GM12873 (cell line): Measurements from ENCODE around the gene ART1.

Source experiments
- TF ChIP-seq, protein P1 (sequence below): IDR thresholded peaks from 2 replicates; pipeline ENCODE4 v1.5.1; 2012; ENCODE audit warnings: low read depth, mild to moderate bottlenecking, moderate library complexity, low read length, control low read depth; ENCODE audit not compliant: insufficient read depth; ENCODE audit errors: missing control alignments

ART1 gene

DNA sequence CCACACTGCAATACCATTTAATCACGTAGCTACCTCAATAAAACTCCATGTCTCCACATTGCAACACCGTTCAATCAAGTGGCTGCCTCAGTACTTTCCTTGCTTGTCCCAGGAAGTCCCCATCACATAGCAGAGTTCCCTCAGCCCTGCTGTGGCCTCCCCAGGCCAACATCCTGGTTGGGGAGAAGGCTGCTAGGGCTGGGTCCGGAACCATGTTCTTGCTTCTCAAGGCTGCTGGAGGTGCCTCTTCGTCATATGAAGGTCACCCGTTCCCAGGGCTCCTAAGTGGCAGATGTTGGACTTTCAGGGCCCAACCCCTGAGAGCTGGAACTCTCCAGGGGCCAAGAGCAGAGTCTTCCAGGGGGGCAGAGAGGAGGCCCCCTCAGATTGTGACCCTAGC is 6.4 kb upstream of the ART1 start:
- TF ChIP-seq, protein P1, sequence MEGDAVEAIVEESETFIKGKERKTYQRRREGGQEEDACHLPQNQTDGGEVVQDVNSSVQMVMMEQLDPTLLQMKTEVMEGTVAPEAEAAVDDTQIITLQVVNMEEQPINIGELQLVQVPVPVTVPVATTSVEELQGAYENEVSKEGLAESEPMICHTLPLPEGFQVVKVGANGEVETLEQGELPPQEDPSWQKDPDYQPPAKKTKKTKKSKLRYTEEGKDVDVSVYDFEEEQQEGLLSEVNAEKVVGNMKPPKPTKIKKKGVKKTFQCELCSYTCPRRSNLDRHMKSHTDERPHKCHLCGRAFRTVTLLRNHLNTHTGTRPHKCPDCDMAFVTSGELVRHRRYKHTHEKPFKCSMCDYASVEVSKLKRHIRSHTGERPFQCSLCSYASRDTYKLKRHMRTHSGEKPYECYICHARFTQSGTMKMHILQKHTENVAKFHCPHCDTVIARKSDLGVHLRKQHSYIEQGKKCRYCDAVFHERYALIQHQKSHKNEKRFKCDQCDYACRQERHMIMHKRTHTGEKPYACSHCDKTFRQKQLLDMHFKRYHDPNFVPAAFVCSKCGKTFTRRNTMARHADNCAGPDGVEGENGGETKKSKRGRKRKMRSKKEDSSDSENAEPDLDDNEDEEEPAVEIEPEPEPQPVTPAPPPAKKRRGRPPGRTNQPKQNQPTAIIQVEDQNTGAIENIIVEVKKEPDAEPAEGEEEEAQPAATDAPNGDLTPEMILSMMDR, result no peak

DNA sequence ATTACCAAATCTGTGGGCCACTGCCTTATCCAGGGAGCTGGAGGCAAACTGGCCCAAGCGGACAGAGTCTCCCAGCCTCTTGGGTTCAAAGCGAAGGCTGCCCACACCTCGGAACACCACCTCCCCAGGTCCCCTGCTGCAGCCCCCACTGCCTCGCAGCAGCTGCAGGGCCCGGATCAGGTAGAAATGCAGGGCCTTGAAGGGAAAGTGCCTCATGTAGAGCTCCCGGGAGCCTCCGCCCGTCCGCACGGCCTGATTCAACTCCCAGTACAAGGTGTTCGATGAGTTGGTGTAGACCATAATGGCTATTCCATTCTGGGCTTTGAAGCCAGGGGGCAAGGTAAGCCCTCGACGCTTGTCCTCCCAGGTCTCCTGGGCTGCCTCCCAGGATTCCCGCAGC is 5.1 kb upstream of the ART1 start:
- TF ChIP-seq, protein P1, result no peak

DNA sequence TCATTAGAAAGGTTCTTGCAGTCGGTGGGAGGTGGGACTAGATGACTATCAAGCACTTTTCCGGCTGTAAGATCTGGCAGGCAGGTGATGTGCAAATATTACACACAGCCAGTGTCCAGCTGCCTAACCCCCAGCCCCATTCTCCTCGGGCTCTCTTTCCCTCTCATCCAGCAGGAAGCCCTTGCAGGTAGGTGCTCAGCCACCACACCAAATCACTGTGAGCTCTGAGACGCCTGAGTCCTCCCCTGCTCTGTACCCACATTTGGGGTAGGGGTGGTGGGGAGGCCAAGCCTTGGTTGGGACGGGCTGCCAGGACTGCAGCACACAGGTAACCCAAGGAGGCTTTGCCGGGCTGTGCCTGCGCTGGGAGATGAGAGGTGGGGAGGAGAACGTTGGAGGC is 3.7 kb upstream of the ART1 start:
- TF ChIP-seq, protein P1, result no peak

DNA sequence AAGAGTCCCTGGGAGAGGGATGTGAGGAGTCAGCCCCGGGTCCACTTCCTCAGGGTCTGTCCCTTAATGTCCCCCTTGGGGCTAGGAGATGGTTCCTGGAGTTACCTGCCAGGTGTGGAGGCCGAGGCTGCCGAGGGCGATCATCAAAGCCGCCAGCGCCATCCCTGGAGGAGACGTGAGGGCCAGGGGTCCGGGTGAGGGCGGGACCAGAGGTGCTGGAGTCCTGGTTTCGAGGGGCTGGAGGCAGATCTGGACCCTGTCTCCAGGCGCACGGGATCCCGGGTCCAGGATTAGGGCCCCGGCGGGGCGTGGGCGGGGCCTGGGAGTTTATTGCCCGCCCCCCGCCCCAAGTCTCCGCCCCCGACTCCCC is 3.2 kb upstream of the ART1 start, which contains the start of gene ART5:
Gene ART5, minus strand, starts transcription at position 292 of the 370 bp plus-strand sequence. Its CDS starts 130 bp downstream, at position 162.
- TF ChIP-seq, protein P1, result no peak

DNA sequence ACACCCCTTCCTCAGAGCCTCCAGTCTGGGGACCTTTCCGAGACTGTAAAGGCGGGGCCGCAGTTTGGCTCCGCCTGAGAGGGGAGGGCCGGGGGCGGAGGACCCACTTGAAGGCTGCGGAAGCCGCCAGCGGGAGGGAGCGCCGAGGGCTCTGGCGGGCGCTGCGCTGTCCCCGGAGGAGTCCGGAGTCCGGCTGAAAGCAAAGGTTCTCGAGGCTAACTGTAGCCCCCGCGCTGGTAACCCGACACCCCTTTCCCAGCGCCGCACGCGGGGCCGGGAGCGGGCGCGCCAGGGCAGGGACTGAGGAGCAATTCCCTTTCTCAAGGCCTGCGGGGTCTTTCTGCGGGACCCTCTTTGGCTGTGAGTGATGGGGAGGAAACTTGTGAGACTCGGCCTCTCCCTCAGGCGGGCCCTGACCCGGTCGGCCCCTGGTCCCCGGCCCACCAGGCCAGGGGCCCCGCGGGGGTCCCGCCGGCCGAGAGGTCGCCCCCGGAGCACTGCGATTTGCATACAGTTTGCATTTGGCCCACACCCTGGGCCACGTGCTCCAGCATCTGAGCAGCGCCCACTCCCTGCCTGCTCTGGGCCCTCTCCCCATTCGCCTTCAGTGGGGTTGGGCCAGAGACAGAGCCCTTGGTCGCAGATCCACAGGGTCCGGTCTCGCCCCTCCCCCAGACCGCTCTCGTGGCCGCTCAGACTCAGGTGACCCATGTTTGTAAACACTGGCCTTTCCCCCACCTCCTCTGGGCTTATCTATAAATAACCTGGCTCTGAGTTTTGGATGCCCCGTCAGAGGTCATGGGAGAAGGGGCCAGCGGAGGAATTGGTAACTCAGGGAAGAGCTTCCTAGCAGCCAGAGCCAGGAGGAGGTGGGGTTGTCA is 2.6 kb upstream of the ART1 start:
- TF ChIP-seq, protein P1, result no peak

DNA sequence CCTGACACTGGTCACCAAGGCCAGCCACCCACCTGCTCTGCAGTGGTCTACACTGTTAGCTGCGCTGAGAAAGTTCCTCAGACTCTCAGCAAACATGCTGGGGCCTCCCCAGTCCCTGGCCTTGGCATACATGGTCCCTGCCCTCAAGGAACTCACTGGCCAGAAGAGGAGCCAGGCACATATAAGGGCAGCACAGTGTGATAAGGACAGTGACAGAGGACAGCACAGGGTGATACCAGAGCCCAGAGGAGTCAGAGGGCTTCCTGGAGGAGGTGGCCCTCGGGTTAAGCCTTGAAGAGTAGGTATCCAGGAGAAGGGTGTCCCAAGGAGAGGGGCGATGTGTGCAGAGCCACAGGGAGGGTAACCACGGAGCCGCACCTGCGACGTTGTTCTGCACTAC is 624 bp downstream of the ART1 start:
- TF ChIP-seq, protein P1, result no peak

DNA sequence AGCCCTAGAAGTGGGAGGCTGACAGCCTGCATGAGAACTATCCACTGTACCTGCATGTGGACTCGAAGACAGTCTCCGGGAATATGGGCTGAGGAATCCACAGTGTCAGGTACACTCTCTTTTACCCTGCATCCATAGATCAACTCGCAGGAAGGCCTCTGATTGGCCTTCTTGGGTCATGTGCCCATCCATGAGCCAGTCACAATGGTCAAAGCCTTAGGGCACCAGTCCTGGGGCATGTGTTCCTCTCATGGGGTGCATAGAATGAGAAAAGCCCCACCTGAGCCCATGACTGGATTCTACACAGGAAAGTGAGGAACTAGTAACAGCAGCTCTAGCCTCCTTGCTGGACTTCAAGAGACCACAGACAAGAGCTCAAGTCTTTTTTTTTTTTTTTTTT is 10.6 kb downstream of the ART1 start:
- TF ChIP-seq, protein P1, result no peak
